GM12801 (cell line): ENCODE measurements around the gene ESPNL.

ENCODE experiments used
- TF ChIP-seq, protein P1 (sequence below): IDR thresholded peaks from one replicate; pipeline ENCODE4 v1.5.1; 2011; ENCODE audit warnings: control low read depth; ENCODE audit not compliant: insufficient read length; ENCODE audit errors: extremely low read depth

Gene ESPNL

DNA sequence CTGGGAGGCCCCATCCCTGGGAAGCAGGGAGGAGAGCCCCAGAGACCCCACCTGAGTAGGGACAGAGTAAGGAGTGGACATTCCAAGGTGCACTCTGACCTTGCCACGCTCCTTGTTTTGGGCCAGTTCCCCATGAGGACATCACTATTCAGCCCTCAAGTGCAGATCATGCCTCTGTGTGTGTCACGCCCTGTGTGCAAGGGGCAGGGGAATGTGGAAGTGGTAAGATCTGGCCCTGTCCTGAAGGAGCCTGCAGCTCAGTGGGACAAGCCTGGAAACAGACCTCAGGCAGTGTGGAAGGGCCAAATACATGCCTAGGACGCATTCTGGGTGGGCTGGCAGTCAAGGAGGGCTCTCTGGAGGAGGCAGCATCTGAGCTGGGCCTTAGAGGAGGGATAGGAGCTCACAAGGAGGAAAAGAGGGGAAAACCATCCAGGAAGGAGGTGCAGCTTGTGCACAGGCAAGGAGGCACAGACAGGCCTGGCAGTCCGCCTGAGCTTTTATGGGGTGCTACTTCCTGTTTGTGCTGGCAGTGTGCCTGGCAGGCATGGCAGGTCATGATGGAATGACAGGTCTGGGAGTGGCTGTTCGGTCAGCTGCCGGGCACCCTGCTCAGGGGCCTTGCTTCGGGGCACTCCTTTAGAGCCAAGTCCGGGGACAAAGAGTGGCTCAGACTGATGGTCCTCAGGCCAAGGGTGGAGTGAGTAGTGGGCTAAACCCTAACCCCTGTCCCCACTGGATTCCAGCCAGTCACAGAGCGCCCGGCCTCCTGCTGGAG is 41.6 kb downstream of the ESPNL start:
- TF ChIP-seq, protein P1, sequence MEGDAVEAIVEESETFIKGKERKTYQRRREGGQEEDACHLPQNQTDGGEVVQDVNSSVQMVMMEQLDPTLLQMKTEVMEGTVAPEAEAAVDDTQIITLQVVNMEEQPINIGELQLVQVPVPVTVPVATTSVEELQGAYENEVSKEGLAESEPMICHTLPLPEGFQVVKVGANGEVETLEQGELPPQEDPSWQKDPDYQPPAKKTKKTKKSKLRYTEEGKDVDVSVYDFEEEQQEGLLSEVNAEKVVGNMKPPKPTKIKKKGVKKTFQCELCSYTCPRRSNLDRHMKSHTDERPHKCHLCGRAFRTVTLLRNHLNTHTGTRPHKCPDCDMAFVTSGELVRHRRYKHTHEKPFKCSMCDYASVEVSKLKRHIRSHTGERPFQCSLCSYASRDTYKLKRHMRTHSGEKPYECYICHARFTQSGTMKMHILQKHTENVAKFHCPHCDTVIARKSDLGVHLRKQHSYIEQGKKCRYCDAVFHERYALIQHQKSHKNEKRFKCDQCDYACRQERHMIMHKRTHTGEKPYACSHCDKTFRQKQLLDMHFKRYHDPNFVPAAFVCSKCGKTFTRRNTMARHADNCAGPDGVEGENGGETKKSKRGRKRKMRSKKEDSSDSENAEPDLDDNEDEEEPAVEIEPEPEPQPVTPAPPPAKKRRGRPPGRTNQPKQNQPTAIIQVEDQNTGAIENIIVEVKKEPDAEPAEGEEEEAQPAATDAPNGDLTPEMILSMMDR, result no peak

DNA sequence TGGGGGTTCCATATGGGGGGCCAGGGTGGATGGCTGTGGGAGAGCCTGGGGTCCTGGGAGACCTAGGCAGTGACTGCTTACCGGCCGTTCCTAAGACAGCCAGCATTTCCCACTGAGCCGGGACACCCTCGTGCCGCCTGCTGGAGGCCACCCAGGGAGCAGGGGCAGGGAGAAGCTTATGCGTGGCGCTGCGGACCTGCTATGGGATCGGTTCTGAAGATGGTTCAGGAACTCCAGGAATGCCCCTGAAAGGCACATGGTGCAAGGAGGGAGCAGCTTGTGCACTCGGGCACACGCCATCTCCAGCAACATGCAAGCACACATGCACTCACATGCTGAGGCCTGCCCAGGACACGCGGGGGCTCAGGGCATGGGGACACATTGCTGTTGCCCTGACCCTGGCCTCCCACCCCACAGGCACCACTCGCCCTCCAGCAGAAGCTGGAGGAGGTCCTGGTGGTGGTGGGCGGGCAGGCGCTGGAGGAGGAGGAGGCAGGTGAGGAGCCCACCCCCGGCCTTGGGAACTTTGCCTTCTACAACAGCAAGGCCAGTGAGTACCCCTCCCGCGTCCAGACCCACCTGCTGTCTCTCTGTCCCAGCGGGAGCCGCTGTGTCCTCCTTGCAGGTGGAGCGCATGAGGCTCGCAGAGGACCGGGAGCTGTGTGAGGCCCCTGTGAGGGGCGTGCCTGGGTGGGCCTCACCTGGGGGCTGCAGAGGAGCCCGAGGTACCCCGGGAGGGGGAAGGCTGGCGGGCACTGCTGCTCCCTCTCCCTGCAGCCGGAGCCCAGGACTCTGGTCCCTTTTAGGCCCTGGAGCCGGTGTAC is 42.5 kb downstream of the ESPNL start:
- TF ChIP-seq, protein P1, result no peak

DNA sequence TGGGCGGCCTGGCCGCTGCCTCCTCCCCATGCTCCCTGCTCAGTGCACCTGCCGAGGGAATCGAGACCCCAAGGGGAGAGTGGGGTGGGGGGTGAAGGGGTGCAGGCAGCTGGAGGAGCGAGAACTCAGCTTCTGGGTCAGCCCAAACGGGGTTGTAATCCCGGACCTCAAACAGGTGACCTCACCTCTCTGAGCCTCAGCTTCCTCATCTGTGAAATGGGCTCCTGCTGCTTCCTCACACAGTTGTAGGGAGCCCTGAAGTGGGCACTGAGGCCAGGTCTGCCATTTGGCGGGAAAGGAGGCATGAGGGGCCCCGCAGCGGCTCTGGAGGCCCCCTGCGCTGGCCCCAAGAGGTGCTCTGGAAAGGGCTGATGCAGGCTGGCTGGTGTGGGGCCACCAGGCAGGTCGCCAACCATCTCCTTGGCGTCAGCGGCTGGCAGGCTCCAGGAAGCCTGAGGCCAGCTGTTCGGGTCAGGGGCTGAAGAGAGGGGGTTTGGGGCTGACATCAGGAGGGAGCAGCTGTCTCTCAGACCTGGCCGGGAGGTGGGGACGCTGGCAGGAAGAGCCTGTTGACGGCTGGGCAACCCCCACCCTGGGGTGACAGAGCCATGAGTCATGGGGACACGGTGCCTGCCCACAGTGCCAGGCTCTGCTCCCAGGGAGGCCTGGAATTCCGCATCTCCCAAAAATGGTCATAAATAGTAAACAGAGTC is 43.3 kb downstream of the ESPNL start:
- TF ChIP-seq, protein P1, result no peak

DNA sequence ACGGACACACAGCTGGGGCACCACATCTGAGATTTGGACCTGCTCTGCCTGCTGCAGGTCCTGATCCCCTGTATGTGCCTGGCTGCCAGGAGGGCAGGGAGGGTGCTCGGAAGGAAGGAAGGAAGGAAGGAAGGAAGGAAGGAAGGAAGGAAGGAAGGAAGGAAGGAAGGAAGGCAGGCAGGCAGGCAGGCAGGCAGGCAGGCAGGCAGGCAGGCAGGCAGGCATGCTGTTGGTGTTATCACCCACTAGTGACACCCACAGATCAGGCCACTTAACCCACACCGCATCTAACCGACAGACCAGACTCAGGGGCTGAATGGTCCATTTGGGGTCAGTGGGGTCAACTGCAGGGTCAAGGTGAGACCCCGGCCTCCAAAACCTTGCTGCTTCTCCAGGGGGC is 44.1 kb downstream of the ESPNL start:
- TF ChIP-seq, protein P1, result no peak

DNA sequence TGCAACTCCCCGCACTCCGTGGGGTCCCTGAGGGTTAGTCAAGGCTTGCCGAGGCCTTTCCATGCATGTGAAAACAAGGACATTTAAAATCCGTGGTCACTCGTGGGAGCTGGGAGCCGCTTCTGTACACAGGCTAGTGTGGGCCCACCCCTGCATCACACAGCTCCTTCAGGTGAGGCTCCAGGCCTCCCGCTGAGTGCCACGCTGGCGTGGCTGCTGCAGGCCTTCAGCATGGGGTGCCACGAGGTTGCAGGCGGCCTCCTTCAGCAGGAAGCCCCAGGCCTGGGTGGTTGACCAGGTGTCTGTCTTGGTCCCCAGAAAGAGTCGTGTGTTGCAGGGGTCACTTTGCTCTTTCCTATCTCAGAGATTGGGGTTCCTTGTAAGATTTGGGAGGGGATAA is 44.9 kb downstream of the ESPNL start:
- TF ChIP-seq, protein P1, result no peak

DNA sequence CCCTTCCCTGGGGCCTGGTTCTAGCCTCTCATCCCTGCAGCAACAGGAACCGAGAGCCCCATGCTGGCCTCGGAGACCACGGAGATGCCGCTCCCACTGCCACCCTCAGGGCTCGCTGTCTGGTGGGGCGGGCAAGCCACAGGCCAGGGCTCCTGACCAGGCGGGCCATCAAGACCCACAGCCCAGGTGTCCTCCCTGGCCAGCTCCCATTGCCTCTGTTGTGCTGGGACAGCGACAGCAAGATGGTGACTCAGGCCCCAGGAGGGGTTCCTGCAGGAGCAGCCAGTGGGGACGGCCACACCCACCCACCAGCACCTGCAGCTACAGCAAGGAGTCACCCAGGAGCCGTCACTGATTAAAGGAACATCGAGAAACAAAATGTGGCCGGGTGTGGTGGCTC is 45.7 kb downstream of the ESPNL start:
- TF ChIP-seq, protein P1, result no peak

DNA sequence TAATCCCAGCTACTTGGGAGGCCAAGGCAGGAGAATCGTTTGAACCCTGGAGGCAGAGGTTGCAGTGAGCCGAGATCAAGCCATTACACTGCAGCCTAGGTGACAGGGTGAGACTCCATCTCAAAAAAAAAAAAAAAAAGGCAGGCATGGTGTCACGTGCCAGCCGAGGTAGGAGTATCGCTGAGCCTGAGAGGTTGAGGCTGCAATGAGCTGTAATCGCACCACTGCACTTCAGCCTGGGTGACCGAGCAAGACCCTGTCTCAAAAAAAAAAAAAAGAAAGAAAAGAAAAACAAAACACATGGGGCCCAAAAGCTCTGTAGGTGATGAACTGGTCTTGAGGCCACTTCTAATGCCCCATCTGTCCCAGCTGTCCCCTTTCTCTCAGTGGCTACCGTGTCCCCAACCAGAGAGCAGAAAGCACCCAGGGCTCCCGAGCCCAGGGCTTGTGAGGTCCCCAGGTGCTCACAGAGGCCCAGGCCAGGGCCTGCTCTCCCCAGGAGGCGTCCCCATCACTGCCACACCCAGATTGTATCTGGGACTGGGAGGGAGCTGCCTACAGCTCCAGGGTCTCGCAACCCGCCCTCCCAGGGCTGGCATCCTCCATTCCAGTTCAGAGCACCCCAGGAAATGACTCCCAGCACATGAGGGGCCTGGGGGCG is 46.9 kb downstream of the ESPNL start:
- TF ChIP-seq, protein P1, result no peak
